Activated CD4-positive, alpha-beta T cell treated with anti-CD3 and anti-CD28 coated beads, Interleukin-2, amount 50 U/mL, for 1 hour (primary cell): ENCODE results near the gene ARCN1.

Experiments used
- DNase-seq: peaks from one replicate; pipeline ENCODE4 v3.0.0-alpha.2; 2020

The ARCN1 gene

DNA sequence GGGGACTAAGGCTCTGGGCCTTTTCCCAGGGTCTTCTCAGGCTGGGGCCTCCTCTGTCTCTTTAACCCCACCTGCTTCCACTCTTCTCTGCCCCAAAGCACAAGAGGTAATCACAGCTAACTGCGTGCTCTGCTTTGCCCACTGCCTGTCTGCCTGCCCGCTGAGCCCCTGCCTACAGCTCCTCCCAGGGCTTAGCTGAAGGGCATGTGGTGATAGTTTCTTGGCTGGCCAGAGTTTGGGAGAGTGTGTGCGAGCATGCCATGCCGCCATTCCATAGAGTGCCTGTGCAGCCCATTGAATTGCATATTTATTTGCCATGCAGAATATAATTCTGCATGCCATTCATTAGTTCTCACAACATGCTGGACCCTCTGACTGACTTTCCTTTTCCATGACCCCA, 67.7 kb downstream of the ARCN1 start:
- DNase-seq = no peak

DNA sequence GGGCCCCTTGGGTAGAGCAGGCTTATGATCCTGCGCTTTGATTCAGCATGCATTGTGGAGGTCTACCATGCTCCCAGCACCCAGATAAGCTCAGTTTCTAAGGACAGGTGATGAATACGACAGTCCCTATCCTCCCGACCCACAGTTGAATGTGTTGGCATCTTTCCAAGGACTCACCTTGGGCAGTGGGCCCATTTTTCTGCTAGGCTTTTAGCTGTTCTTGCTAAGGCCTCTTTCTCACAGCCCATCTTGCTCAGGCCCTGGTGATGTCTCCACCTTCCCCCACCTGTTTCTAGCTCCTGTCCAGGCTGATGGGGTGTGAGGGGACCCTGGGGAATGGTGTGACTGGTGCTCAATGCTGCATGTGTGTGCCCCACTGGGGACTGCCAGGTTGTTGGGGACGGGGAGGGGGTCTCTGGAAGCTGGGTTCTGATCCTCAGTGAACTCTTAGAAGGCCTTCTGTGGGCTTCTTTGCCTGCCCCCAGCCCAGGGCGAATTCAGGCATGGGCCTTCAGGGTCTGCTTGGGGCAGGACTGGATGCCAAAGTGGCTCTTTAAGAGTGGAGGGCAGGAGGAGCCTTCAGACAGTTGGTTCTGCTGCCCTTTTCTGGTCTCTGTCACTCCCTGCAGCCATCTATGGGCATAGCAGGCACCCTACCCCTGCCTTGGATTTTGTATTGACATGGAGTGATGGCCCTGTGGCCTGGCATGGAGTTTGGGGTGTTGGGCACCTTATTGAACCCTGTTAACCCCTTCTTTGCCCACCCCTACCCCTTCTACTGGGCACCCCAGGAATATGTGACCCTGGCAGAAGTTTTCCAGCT, 68.3 kb downstream of the ARCN1 start:
- no peak for DNase-seq

DNA sequence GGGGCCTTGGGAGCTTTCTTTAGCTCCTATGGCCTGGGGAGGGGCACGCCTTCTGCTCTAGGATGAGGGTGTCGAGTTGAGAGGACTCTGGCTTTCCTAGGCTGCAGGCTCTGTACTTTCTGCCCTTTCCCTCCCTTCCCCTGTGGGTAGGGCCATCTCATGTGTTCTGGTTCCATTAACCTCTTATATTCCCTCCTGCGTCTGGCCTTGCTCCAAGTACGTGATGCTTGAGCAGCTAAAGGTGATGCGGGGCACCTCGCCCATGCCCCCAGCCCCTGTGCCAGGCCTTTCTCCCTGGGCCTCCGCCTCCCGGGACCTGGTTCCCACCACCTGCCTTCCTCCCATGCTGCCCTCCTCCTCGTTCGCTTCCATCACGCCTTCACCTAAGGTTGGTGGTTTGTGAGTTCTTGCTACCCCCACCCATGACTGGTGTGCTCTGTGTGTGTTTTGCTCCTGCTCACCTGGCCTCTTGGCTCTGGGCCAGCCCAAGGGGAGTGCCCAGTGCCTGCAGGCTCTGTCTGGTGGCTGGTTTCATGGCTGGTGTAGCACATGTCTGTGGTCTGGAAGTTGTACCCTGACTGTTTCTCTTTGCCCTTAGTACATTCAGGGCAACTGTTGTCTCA, 69.3 kb downstream of the ARCN1 start:
- DNase-seq = no peak

DNA sequence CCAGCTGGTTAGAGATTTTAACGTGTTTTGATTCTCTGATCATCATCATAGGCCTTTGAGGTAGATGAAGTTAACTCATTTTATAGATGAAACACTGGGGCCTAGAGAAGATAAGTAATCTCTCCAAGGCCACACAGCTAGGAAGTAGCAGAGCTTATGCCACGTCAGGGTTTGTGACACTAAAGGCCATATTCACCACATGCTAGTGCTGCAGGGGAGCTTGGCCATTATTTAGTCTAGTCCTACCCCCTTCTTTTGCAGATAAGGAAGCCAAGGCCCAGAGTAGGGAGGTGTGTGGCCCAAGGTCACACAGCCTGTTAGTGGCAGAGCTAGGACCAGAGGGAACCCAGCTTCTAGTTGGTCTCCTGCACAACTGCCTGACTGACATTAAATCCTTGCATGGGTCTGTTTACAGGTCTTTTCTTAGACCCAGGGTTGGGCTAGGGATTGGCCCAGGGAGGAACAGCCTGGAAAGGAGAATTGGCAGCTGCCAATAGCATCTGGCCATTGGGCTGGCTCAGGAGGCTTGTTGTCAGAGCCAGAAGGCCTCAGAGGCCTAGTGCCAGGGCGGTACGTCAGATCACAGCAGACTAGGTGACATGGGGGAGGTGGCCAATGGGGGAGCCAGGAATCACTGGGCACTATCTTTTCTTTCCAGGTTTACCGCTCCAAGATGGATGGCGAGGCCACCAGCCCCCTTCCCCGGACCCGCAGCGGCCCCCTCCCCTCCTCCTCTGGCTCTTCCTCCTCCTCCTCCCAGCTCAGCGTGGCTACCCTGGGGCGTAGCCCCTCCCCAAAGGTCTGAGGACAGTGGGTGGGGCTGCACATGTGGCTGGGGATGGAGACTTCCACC, 71.2 kb downstream of the ARCN1 start:
- DNase-seq = no peak

DNA sequence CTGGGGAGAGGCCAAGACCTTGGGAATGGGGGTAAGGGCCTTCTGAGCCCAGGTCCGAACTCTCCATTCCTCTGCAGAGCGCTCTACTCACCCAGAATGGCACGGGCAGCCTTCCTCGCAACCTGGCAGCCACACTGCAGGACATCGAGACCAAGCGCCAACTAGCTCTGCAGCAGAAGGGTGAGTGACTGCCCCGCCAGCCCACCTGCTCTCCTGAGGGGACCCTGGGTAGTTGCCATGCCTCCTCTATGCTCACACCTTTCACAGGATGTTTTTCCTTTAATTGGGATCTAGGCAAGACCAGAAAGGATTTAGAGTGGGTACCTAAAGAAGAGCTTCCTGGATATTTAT, 71.8 kb downstream of the ARCN1 start:
- no peak for DNase-seq

DNA sequence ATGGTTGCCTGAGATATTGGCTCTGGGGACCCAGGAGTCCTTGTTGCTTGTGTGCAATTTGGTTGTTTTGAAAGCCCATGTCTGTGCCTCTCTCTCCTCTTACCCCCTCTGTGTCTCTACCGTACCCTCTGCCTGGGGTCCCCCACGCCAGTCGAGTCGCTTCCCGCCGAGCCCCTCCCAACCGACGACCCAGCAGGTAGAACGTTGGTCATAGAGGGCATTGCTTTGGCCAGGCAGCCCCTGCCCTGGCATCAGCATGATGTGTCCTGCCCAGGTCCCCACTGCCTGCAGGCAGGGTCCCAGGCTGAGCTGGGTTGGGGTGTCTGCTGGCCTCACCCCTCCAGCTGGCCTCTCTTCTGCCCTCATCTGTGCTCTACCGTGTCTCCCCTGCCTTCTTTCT, 72.3 kb downstream of the ARCN1 start:
- DNase-seq = no peak

DNA sequence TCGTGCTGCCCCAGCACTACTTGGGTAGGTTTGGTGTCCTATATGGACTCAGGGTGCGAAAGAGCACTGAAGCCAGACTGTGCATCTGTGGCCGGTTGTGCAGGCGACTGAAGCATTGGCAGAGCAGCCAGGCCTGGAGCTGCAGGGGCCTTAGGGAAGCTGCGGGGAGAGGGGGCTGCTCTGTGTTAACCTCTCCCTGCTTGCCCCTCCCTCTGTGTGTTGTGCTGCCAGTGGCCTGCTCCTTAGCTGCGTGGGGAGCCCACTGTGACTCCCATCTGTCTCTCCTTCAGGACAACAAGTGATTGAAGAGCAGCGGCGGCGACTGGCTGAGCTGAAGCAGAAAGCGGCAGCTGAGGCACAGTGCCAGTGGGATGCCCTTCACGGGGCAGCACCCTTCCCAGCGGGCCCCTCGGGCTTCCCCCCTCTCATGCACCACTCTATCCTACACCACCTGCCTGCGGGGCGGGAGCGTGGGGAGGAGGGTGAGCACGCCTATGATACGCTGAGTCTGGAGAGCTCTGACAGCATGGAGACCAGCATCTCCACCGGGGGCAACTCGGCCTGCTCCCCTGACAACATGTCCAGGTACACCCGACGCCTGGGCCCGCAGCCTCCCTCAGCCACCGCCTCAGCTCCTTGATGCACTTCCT, 73.0 kb downstream of the ARCN1 start:
- no peak for DNase-seq

DNA sequence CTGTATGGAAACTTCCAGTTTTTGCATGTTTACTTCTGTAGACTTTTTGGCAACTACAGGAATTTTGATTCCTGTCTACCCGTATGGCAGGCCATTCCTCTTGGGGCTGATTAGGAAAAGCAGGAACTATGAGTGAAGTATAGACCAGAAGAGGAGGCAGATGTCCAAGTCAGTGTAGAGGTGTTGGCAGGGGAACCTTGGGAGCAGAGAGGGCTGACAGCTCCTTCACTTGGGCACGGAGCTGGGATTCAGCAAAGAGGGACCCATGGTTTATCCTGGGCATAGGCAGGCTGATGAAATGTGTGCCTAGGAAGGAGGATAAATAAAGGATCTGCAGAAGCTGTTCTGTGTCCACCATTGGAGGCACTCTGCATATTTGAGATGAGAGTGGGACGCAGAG, 74.2 kb downstream of the ARCN1 start:
- DNase-seq = no peak

DNA sequence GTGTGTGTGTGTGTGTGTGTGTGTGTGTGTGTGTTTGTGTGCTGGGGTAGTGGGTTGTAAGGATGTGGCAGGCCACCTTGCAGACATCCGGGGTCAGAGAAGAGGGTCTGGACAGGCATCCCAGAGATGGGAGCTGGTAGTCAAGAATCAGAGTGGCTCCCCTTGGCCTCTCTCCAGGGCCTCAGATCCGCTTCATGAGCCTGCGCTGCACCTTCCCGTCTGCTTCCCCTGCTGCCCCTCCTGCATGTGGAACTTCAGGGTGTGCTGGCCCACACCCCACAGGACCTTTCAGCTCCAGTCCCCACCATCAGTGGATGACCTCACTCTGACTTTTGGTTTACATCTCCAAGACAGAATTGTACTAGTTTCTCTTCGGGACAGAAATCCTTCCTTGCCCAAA, 76.1 kb downstream of the ARCN1 start:
- no peak for DNase-seq

DNA sequence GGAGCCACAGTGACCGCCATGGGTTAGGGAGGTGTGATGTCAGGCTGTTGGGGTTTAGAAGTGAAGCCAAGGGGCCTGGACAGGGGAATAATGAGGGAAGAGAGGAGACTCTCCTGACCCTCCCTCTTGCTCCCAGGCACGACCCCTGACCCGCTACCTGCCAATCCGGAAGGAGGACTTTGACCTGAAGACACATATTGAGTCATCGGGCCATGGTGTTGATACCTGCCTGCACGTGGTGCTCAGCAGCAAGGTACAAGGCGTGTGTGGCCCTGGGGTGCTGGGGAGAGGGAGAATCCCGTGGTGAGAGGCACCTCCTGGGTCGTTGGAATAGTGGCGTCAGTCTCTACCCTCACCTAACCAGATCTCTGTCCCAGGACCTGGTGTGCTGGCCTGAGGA, 77.7 kb downstream of the ARCN1 start:
- no peak for DNase-seq

DNA sequence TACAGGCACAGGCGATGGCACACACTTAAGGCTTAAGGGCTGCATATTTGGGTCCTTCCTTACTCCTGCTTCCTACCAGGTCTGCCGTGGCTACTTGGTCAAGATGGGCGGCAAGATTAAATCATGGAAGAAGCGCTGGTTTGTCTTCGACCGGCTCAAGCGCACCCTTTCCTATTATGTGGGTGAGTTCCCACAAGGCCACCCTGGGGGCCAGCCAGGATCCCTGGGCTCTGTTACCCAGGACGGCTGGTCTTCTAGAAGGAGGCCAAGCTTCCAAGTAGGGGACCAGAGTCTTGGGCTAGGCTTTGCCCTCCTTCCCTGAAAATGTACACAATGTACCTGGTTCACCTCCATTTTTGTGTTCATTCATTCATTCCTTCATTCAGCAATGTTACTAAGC, 78.2 kb downstream of the ARCN1 start:
- DNase-seq = no peak

DNA sequence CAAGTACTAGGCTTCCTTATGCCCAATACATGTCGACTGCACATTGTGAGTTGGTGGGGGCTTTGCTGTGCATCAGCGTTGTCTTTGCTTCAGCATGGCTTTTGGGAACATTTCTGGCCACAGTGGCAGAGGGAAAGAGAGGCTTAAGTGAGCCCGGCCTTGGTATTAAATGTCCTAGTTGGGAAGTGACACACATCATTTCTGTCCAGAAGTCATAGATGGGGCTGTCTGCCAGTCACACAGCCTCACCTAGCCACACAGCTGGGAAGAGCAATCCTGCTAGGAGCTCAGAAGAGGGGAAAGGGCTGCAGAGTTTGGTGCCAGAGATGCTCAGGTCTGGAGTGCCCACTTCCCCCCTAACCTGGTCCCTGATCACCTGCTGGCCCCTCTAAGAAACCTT, 79.6 kb downstream of the ARCN1 start:
- no peak for DNase-seq
